GM18511 (cell line): Measurements from ENCODE around the gene AGAP1.

ENCODE experiments used
- ATAC-seq: cut with Tn5 transposase; IDR thresholded peaks from one replicate; pipeline ENCODE4 v1.9.1; 2021; ENCODE audit warnings: mild to moderate bottlenecking, moderate library complexity; ENCODE audit not compliant: unreplicated experiment

Gene AGAP1

GRCh38 chr2:235856151-235856854, 362.5 kb downstream of the AGAP1 start:
- ATAC-seq = no peak

DNA sequence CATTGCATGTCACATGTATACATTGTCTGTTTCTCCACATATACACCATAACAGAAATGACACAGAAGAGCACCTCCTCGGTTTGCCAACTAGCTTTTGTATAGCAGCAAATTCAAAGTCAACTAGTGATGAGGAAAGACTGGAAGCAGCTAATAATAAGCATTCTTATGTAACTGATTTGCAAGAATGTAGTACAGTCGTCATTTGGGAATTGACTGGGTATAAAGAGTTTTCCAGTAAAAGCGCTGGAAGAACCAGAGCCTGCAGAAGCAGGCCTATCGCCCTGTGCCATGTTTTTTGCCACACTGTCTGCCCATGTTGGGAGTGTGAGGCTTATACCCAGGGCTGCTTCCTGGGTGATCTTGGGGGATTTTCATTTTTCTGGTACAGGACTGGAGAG, 363.8 kb downstream of the AGAP1 start:
- no peak for ATAC-seq

DNA sequence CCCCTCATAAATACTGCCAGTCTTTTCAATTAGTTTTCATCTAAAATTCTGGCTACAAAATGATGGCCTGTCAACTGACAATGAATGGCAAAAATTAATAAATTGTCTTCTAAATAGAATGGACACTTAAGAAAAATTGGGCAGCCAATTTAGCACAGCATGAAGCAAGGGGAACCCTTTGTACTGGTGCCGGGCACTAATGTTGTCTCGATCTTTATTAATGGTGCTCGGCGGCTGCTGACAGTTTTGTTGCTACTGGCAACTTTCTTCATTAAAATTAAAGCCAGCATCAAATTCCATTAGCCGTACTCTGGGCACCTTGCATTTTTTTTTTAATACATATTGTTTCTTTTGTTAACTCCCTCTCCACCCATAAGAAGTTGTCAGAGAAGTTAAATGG, 365.0 kb downstream of the AGAP1 start:
- ATAC-seq = no peak

DNA sequence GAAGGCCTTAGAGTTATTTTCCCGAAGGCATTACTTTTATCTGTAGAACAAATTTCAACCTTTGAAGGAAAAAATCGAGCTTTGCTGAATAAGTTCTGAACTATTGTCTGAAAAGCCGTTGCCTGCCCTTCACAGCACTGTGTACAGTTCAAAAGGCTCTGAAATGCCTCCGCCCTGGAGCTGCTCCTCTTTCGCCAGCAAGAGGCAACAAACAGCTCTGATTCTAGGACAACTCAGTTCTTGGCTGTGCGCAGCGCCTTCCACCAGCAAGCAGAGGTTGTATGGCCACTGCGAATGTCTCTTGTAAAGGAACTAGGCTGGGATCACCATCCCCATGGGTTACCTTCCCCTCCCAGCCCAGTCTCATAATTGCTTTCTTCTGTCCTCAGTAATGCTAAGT, 365.8 kb downstream of the AGAP1 start:
- ATAC-seq = no peak

GRCh38 chr2:235860111-235860510, 366.3 kb downstream of the AGAP1 start:
- no peak for ATAC-seq

DNA sequence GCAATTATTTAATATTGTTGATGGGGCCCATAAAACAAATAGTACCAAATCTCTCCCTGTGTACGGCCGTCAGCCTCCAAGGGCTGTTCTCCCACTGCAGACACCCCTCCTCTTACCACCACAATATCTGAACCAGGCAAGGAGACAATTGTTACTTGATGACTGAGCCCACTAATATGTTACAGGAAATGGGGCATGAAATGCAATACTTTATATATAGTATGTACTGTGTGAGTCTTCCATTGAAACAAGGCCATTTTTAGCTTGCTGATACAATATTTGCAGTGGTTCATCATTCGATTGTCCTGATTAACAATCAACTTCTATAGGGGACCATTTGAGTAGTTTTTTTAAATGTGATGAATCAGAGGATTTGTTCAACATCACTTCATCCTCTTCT, 367.0 kb downstream of the AGAP1 start:
- no peak for ATAC-seq

GRCh38 chr2:235861383-235861782, 367.5 kb downstream of the AGAP1 start:
- ATAC-seq = no peak

GRCh38 chr2:235863414-235863813, 369.6 kb downstream of the AGAP1 start:
- ATAC-seq = no peak

- ATAC-seq = no peak
These were observed 370.5 kb downstream of the AGAP1 start for GRCh38 chr2:235864302-235864701.

DNA sequence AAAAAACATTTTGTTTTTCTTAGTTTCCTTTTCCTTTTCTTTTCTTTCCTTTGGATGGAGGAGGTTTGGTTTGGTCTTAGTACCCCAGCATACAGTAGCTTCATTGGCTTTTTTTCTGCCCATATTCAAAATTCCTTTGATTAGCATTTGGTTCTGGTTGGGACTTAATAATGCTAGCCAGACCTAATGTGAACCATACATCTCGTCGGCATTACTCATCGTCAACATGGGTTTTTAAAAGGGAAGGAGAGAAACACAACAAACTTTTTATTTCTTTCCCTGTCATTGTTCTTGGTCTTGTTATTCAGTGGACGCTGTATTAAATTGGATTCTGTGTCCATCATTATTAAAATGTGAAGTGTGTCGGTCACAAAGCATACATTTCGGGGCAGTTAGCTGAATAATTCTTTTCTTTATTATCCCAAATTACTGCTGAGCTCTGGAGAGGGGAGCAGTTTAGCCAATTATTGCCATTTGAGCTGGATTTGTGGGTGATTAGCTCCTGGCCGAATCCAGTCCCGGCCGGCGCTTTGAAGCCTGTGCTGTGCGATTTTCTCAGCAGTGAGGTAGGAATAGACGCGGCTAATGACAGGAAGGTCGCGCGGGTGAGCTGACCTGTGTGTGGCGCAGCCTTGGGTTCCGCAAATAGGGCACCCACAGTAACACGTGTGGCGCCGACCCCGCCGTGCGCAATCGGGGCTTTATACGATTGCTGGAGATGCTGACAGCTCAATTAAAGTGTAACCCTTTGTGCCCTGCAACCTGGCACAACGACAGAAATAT, 371.1 kb downstream of the AGAP1 start:
- ATAC-seq = no peak

- ATAC-seq = no peak
These were observed 372.5 kb downstream of the AGAP1 start for GRCh38 chr2:235866373-235866772.

- ATAC-seq = no peak
These were observed 374.4 kb downstream of the AGAP1 start for GRCh38 chr2:235868224-235868623.

- ATAC-seq = no peak
These were observed 374.8 kb downstream of the AGAP1 start for GRCh38 chr2:235868645-235869044.

DNA sequence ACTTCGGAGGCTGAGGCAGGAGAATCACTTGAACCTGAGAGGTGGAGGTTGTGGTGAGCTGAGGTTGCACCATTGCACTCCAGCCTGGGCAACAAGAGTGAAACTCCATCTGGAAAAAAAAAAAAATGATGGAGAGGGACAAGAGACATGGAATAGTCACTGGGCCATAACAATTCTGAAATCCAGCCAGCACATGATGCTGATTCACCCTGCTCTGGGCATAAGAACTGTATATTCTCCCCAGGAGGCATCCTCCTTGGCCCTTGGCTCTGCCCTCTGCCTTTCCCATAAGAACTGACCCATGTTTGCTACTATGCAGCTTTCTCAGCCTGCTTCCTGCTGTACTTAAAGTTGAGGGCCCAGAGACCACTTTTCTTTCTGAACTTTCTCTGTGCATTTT, 376.7 kb downstream of the AGAP1 start:
- ATAC-seq = no peak

GRCh38 chr2:235876099-235876679, 382.3 kb downstream of the AGAP1 start:
- ATAC-seq = no peak

DNA sequence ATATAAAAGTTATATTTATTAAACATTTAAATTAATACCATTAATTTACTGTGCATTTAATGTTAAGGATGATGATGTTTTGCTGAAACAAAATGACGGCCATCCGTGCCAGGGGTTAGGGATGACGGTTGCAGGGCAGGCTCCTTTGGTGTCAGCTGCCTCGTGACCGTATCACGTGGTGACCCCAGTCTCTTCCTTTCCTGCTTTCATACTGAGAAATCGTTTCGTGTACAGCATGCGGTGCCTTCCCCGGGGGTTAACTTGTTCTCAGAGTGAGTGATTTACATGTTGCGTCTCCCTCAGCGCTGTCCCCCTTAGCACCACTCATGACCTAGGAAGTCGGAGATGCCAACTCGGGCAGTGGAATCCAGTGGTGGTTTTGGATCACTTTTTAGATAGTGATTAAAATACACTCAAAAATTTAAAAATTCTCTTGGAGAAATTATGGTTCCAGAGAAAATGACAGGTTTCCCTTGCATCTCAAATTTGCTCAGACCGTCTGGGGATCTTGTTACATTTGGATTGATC, 383.5 kb downstream of the AGAP1 start:
- ATAC-seq = no peak

GRCh38 chr2:235879116-235879515, 385.3 kb downstream of the AGAP1 start:
- ATAC-seq = no peak

DNA sequence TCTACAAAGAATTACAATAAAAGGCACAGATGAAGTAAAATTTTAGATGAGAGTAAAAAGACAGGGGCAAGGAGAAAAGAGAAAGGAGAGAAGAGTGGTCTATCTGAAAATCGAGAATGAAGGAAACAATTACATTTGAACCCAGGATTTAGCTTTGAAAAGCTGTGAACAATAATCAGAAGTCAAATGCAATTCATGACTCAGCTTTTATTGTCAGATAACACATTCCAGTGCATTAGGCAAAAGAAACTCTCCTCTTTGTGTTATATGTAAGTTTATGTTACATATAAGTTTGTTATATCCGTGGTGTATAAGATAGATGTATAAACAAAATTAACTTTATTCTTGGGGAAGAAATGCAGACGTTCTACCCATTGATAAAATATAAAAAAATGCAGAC, 389.8 kb downstream of the AGAP1 start:
- no peak for ATAC-seq

DNA sequence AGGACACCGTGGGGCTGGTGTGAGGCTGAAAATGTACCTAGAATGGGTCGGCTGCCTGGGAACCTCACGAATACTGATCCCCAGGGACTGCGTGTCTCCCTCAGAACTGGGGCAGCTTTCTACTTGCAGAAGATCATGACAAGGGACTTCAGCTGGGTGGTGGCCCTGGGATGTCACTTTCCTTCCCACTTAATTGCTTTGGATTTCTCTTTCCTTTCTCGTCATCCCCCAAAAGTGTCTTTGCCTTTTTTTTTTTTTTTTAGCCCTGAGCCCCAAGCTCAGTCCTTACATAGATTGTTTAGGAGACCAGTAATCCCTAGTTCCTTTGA, 395.4 kb downstream of the AGAP1 start:
- ATAC-seq = no peak

- ATAC-seq = no peak
These were observed 399.4 kb downstream of the AGAP1 start for GRCh38 chr2:235893129-235893698.

DNA sequence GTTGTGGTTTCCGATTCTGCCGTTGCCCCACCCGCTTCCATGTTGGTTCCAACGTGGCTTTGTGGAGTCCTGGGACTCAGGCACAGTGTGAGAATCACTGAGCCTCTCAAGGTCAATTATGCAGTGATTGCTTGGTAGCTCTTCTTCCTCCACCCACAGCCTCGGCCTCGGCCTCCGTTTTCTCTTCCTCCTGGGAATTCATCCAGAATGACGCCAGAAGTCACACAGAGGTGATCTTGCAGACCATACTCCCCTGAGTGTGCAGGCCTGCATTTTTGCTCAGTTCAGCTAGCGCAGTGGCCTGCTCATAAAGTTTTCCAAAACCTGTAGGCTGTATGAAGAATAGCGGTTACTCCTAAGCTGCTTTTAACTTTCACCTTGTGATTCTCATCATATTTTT, 401.0 kb downstream of the AGAP1 start:
- ATAC-seq = no peak

DNA sequence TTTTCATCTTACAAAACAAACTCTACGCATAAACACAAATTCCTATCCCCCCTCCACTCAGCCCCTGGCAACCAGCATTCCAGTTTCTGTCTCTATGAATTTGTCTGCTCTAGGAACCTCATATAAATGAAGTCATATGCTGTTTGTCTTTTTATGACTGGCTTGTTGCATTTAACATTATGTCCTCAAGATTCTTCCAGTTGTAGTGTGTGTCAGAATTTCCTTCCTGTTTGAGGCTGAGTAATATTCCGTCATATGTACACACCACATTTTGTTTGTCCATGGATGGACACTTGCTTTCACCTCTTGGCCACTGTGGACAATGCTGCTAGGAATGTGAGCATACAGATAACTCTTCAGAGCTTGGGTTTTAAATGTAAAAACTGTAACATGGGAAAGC, 402.2 kb downstream of the AGAP1 start:
- ATAC-seq = no peak
